GM19023 (cell line): ENCODE measurements around the gene FHL3.

ENCODE experiments used
- ATAC-seq: cut with Tn5 transposase; IDR thresholded peaks from one replicate; pipeline ENCODE4 v1.9.1; 2021; ENCODE audit warnings: mild to moderate bottlenecking, moderate library complexity; ENCODE audit not compliant: unreplicated experiment

Gene FHL3

DNA sequence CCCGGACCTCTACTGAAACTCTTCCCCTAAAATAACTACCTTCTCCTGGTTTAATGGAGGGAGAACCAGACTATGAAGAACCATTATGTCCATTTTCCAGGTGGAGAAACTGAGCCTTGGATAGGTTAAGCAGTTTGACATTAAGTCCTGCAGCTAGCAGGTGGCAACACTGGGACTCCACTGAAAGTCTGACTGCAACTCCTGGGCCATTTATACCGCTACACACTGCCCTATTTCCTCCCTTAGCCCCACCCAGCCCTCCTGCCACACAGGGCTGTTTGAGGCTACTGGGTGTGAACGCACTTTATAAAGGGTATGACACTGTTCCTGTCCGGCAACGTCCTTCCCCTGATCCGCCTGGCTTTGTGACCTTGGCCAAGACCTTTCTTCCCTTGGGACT lies 58.0 kb downstream of the FHL3 start:
- no peak for ATAC-seq
